Mesenchymal stem cell (in vitro differentiated cells and primary cell): ENCODE data around the gene GPR119.

Experiments
- DNase-seq: peaks from one replicate; pipeline ENCODE4 v3.0.0-alpha.2; 2013
- H2AFZ ChIP-seq: one replicate; pipeline ENCODE4 v1.6.1; 2013; ENCODE audit warnings: low read depth, mild to moderate bottlenecking, control low read depth, inconsistent platforms, low read length, moderate library complexity
- H2AK5ac ChIP-seq: 2 replicates; pipeline ENCODE4 v1.6.1; 2013; ENCODE audit warnings: low read length, moderate library complexity, mild to moderate bottlenecking, inconsistent platforms; ENCODE audit not compliant: severe bottlenecking
- H2BK120ac ChIP-seq: one replicate; pipeline ENCODE4 v1.6.1; 2013; ENCODE audit warnings: low read depth, mild to moderate bottlenecking, inconsistent platforms, low read length, moderate library complexity
- H2BK12ac ChIP-seq, 2 experiments: one replicate each; pipeline ENCODE4 v1.6.1; 2013; ENCODE audit warnings: inconsistent platforms in 2 of 2, low read length in 2 of 2, mild to moderate bottlenecking in 2 of 2, moderate library complexity in 2 of 2, control low read depth in 1 of 2
- H2BK15ac ChIP-seq: one replicate; pipeline ENCODE4 v1.6.1; 2013; ENCODE audit warnings: mild to moderate bottlenecking, low read depth, inconsistent platforms; ENCODE audit not compliant: poor library complexity, severe bottlenecking
- H2BK5ac ChIP-seq: 2 replicates; pipeline ENCODE4 v1.6.1; 2013; ENCODE audit warnings: low read depth, mild to moderate bottlenecking, low read length, control low read depth, inconsistent platforms; ENCODE audit not compliant: poor library complexity, severe bottlenecking
- H3K14ac ChIP-seq, 2 experiments: one replicate each; pipeline ENCODE4 v1.6.1; 2013; ENCODE audit warnings: inconsistent platforms in 2 of 2, low read length in 2 of 2, control low read depth in 1 of 2, mild to moderate bottlenecking in 1 of 2, moderate library complexity in 1 of 2
- H3K18ac ChIP-seq, 2 experiments: one replicate each; pipeline ENCODE4 v1.6.1; 2013; ENCODE audit warnings: inconsistent platforms in 2 of 2, low read length in 2 of 2, control low read depth in 1 of 2, low read depth in 1 of 2, mild to moderate bottlenecking in 1 of 2
- H3K23ac ChIP-seq, 2 experiments: one replicate each; pipeline ENCODE4 v1.6.1; 2013; ENCODE audit warnings: inconsistent platforms in 2 of 2, low read length in 2 of 2, mild to moderate bottlenecking in 2 of 2, moderate library complexity in 2 of 2, control low read depth in 1 of 2
- H3K27ac ChIP-seq: 2 replicates; pipeline ENCODE4 v1.5.1; 2013; ENCODE audit warnings: mild to moderate bottlenecking, moderate library complexity, low read length, control low read depth, inconsistent platforms; ENCODE audit not compliant: poor library complexity, severe bottlenecking
- H3K27me3 ChIP-seq, 2 experiments: 2 replicates each; pipeline versions ENCODE4 v1.6.1 to v1.7.0; 2013; ENCODE audit warnings: low read length in 2 of 2, mild to moderate bottlenecking in 2 of 2, moderate library complexity in 2 of 2, control low read depth in 1 of 2, inconsistent platforms in 1 of 2; ENCODE audit not compliant: control insufficient read depth in 1 of 2, insufficient read depth in 1 of 2
- H3K36me3 ChIP-seq, 2 experiments: 2 replicates each; pipeline versions ENCODE4 v1.6.1 to v1.7.0; 2013; ENCODE audit warnings: low read length in 2 of 2, control low read depth in 1 of 2, inconsistent platforms in 1 of 2, low read depth in 1 of 2, mild to moderate bottlenecking in 1 of 2; ENCODE audit not compliant: insufficient read depth in 2 of 2, control insufficient read depth in 1 of 2
- H3K4ac ChIP-seq, 2 experiments: one replicate each; pipeline ENCODE4 v1.6.1; 2013; ENCODE audit warnings: inconsistent platforms in 2 of 2, low read length in 2 of 2, mild to moderate bottlenecking in 2 of 2, moderate library complexity in 2 of 2, control low read depth in 1 of 2, low read depth in 1 of 2
- H3K4me1 ChIP-seq: 2 replicates; pipeline ENCODE4 v1.6.1; 2013; ENCODE audit warnings: low read depth, low read length, control low read depth; ENCODE audit not compliant: control insufficient read depth, insufficient read depth
- H3K4me2 ChIP-seq: 2 replicates; pipeline ENCODE4 v1.6.1; 2013; ENCODE audit warnings: low read length, mild to moderate bottlenecking, inconsistent platforms; ENCODE audit not compliant: poor library complexity, severe bottlenecking
- H3K4me3 ChIP-seq, 2 experiments: 2 replicates each; pipeline versions ENCODE4 v1.5.1 to v1.7.0; 2013; ENCODE audit warnings: low read length in 2 of 2, mild to moderate bottlenecking in 2 of 2, control low read depth in 1 of 2, low read depth in 1 of 2; ENCODE audit not compliant: insufficient read depth in 1 of 2
- H3K79me1 ChIP-seq: replicated peaks from 2 replicates; pipeline ENCODE4 v1.6.1; 2013; ENCODE audit warnings: mild to moderate bottlenecking, control low read depth, low read length, inconsistent platforms; ENCODE audit not compliant: poor library complexity, severe bottlenecking
- H3K9ac ChIP-seq: 2 replicates; pipeline ENCODE4 v1.7.0; 2013; ENCODE audit warnings: mild to moderate bottlenecking, low read length, moderate library complexity
- H3K9me3 ChIP-seq: 2 replicates; pipeline ENCODE4 v1.7.0; 2013; ENCODE audit warnings: mild to moderate bottlenecking, low read length; ENCODE audit not compliant: control insufficient read depth
- H4K8ac ChIP-seq: one replicate; pipeline ENCODE4 v1.6.1; 2013; ENCODE audit warnings: inconsistent platforms, mild to moderate bottlenecking, low read length, moderate library complexity
- H4K91ac ChIP-seq: one replicate; pipeline ENCODE4 v1.6.1; 2013; ENCODE audit warnings: mild to moderate bottlenecking, low read length, inconsistent platforms
- WGBS: methylation state at CpG from one replicate; pipeline ENCODE4 v1.1.7; 2013; ENCODE audit warnings: mixed read lengths; 5-methylcytosine and 5-hydroxymethylcytosine counted together

GPR119 gene

DNA sequence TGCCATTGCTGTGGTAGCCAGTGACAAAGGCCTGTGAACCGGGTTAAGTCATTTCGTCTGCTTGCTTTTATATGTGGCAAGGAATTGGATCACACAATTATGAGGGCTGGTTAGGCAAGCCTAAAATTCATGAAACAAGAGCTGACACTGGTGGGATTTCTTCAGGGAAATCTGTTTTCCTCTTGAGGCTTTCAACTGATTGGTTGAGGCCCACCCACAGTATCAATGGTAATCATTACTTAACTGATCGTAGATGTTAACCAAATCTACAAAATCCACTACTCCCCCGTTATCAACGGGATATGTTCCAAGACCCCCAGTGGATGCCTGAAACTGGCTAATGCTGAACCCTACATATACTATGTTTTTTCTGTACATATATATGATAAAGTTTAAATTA lies 29.3 kb upstream of the GPR119 start:
- Histone ChIP-seq H3K9ac (no peak overlapping the region), H3K23ac (no peak overlapping the region), H3K79me1 (peaks cover 1% of the 10 kb centered on the region), H3K18ac (no peak overlapping the region), H2BK12ac (no peak overlapping the region), H3K4ac (no peak overlapping the region), H4K91ac (no peak overlapping the region), H3K4me1 (no peaks in the 10 kb centered on the region), H3K36me3 (peaks cover 27 to 34% of the 10 kb centered on the region in 2 experiments), H2AK5ac (no peak overlapping the region), H3K9me3 (no peaks in the 10 kb centered on the region), H3K14ac (no peak overlapping the region), H3K4me3 (no peak overlapping the region), H2BK120ac (no peak overlapping the region), H2AFZ (no peak overlapping the region), H2BK5ac (no peak overlapping the region), H3K4me2 (no peak overlapping the region), H2BK15ac (no peak overlapping the region), H3K27ac (no peak overlapping the region), H3K27me3 (no peaks in the 10 kb centered on the region), H4K8ac (no peak overlapping the region)
- WGBS: 96% methylated on average over 3 of the region's 5 CpGs
- DNase-seq: no peak

GRCh38 chrX:130413415-130413814 lies 27.9 kb upstream of the GPR119 start:
- no peak overlapping the region for H2BK5ac ChIP-seq
- H3K9ac ChIP-seq: no peak overlapping the region
- H2BK12ac ChIP-seq: no peak overlapping the region
- no peaks in the 10 kb centered on the region for H3K4me1 ChIP-seq
- H3K27ac ChIP-seq: no peak overlapping the region
- no peak overlapping the region for H2BK15ac ChIP-seq
- H3K23ac ChIP-seq: no peak overlapping the region
- peaks cover 5% of the 10 kb centered on the region for H3K79me1 ChIP-seq
- no peak overlapping the region for H4K91ac ChIP-seq
- no peaks in the 10 kb centered on the region for H3K9me3 ChIP-seq
- no peak overlapping the region for H2AK5ac ChIP-seq
- WGBS: no CpG with 5 or more reads among the region's 2 CpGs
- H3K4me2 ChIP-seq: no peak overlapping the region
- H3K4ac ChIP-seq: no peak overlapping the region
- no peaks in the 10 kb centered on the region for H3K27me3 ChIP-seq
- H2BK120ac ChIP-seq: no peak overlapping the region
- H3K4me3 ChIP-seq: no peak overlapping the region
- peaks cover 31 to 47% of the 10 kb centered on the region in 2 experiments for H3K36me3 ChIP-seq
- H2AFZ ChIP-seq: no peak overlapping the region
- H4K8ac ChIP-seq: no peak overlapping the region
- DNase-seq: peak; percentile 44
- H3K14ac ChIP-seq: no peak overlapping the region
- no peak overlapping the region for H3K18ac ChIP-seq

DNA sequence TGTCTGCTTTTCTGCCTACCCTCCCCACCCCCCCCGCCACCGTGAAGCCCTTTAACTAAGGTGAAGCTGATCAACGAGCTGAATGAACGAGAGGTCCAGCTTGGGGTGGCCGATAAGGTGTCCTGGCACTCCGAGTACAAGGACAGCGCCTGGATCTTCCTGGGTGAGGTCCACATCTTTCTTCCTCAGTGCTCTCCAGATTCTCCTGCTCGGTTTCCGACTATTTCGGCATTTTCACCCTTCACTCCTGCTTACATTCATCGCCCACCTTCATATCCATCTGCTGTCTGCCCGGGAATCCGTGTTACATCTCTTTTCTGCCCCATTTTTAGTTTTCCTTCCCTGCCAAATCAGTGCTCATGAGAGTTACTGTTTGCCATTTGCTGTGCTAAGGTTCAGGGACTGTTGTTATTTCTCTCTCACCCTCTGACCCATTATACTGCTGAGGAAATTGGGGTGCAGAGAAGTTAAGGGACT lies 16.8 kb upstream of the GPR119 start:
- Histone ChIP-seq H3K27me3 (peaks cover 0 to 18% of the 10 kb centered on the region in 2 experiments), H3K27ac (no peak overlapping the region), H2BK5ac (no peak overlapping the region), H3K4me3 (peak overlapping the region; percentile 74 to 80), H3K9ac (peak overlapping the region; percentile 84), H3K36me3 (peaks cover 9 to 22% of the 10 kb centered on the region in 2 experiments), H2BK120ac (no peak overlapping the region), H2AK5ac (no peak overlapping the region), H4K8ac (peak overlapping the region; percentile 16), H3K79me1 (peaks cover 2% of the 10 kb centered on the region), H2AFZ (peak overlapping the region; percentile 77), H3K9me3 (no peaks in the 10 kb centered on the region), H2BK12ac (no peak overlapping the region), H3K23ac (no peak overlapping the region), H3K4ac (no peak overlapping the region), H2BK15ac (no peak overlapping the region), H3K4me2 (peak overlapping the region; percentile 72), H3K14ac (no peak overlapping the region), H3K4me1 (no peaks in the 10 kb centered on the region), H4K91ac (no peak overlapping the region), H3K18ac (no peak overlapping the region)
- no peak for DNase-seq
- 5% methylated on average over 11 of the region's 13 CpGs for WGBS

GRCh38 chrX:130401415-130402207 lies 16.1 kb upstream of the GPR119 start, which contains the start of gene RBMX2:
Gene RBMX2 (plus strand): TSS chrX:130401987. CDS start chrX:130402033, 46 bp downstream.
- Histone ChIP-seq H2BK5ac (no peak within 1 kb of the TSS), H2BK12ac (no peak within 1 kb of the TSS), H2BK15ac (no peak within 1 kb of the TSS), H3K4me2 (peak within 1 kb of the TSS; percentile 72), H3K36me3 (peaks cover 9 to 16% of the 10 kb centered on the region in 2 experiments), H3K9ac (peak within 1 kb of the TSS; percentile 84), H2AFZ (peak within 1 kb of the TSS; percentile 77), H3K4me3 (peak within 1 kb of the TSS; percentile 74 to 80), H2AK5ac (no peak within 1 kb of the TSS), H3K4ac (no peak within 1 kb of the TSS), H3K79me1 (peaks cover 2% of the 10 kb centered on the region), H3K14ac (peak within 1 kb of the TSS in 1 of 2 experiments; percentile 48), H3K23ac (no peak within 1 kb of the TSS), H3K4me1 (no peaks in the 10 kb centered on the region), H3K18ac (peak within 1 kb of the TSS in 1 of 2 experiments; percentile 62), H3K9me3 (no peaks in the 10 kb centered on the region), H2BK120ac (no peak within 1 kb of the TSS), H3K27me3 (peaks cover 0 to 21% of the 10 kb centered on the region in 2 experiments), H3K27ac (peak within 1 kb of the TSS; percentile 69), H4K91ac (no peak within 1 kb of the TSS), H4K8ac (peak within 1 kb of the TSS; percentile 54)
- DNase-seq: peak; percentile 75
- 1% methylated on average over 29 of the region's 47 CpGs for WGBS
